IMR-90 (cell line): ENCODE results near the gene PFKL. TPM values are rescaled to one million over a fixed set of nuclear protein-coding genes. Genes with fewer than 3 reads are reported as not detected.

Experiments
- ATAC-seq: fragments of 200-7000 bp; cut with Tn5 transposase; 2 replicates; pipeline ENCODE4 v1.9.1; 2020; ENCODE audit warnings: low read depth, mild to moderate bottlenecking, moderate library complexity
- BruUV-seq: library from RNA; stranded (reverse); fragments of 400-500 nt; replicated peaks from 2 replicates; lab custom pipeline; 2021; lab: Mats Ljungman, UMichigan
- CTCF ChIA-PET: fragments of 300-600 bp; formaldehyde crosslinking; extraction: SDS; loops from one replicate; lab custom pipeline; 2021; ENCODE audit warnings: antibody characterized with exemption; lab: Yijun Ruan, JAX
- POLR2A ChIA-PET: fragments of 300-600 bp; sonication (Branson Sonifier 250); formaldehyde crosslinking; loops from one replicate; lab custom pipeline; 2022; ENCODE audit warnings: antibody characterized with exemption; ENCODE audit not compliant: unreplicated experiment; lab: Charles Lee
- DNase-seq: peaks from one replicate; pipeline ENCODE4 v3.0.0; 2013
- H2AFZ ChIP-seq: replicated peaks from 2 replicates; pipeline ENCODE3; 2013; ENCODE audit warnings: low read length, mild to moderate bottlenecking; ENCODE audit not compliant: poor library complexity
- H2AK5ac ChIP-seq: 2 replicates; pipeline ENCODE4 v1.6.1; 2013; ENCODE audit warnings: low read depth, low read length, inconsistent platforms
- H2AK9ac ChIP-seq: replicated peaks from 2 replicates; pipeline ENCODE3; 2013; ENCODE audit warnings: mild to moderate bottlenecking, low read depth, low read length, moderate library complexity; ENCODE audit not compliant: poor library complexity
- H2BK120ac ChIP-seq: 2 replicates; pipeline ENCODE4 v1.6.1; 2013; ENCODE audit warnings: low read depth, low read length, inconsistent platforms
- H2BK15ac ChIP-seq: 3 replicates; pipeline ENCODE4 v1.6.1; 2013; ENCODE audit warnings: low read depth, low read length, inconsistent platforms
- H2BK20ac ChIP-seq: 2 replicates; pipeline ENCODE4 v1.6.1; 2013; ENCODE audit warnings: low read depth, mild to moderate bottlenecking, inconsistent platforms, low read length, moderate library complexity
- H2BK5ac ChIP-seq: 2 replicates; pipeline ENCODE4 v1.6.1; 2013; ENCODE audit warnings: mild to moderate bottlenecking, low read depth, low read length, inconsistent platforms; ENCODE audit not compliant: poor library complexity, severe bottlenecking
- H3K14ac ChIP-seq: replicated peaks from 2 replicates; pipeline ENCODE4 v1.6.1; 2013; ENCODE audit warnings: low read depth, low read length, inconsistent platforms
- H3K18ac ChIP-seq: 2 replicates; pipeline ENCODE4 v1.6.1; 2013; ENCODE audit warnings: low read depth, low read length, control low read depth
- H3K23ac ChIP-seq: 2 replicates; pipeline ENCODE4 v1.6.1; 2013; ENCODE audit warnings: low read depth, low read length, inconsistent platforms
- H3K27ac ChIP-seq: 2 replicates; pipeline ENCODE4 v1.5.1; 2013; ENCODE audit warnings: mild to moderate bottlenecking, control low read depth, low read length; ENCODE audit not compliant: insufficient read depth
- H3K27me3 ChIP-seq: 2 replicates; pipeline ENCODE4 v1.6.1; 2013; ENCODE audit warnings: low read length; ENCODE audit not compliant: control insufficient read depth, insufficient read depth
- H3K36me3 ChIP-seq: 2 replicates; pipeline ENCODE4 v1.6.1; 2013; ENCODE audit warnings: low read length, mixed read lengths; ENCODE audit not compliant: control insufficient read depth, insufficient read depth
- H3K4ac ChIP-seq: 2 replicates; pipeline ENCODE4 v1.6.1; 2013; ENCODE audit warnings: low read depth, low read length, inconsistent platforms
- H3K4me1 ChIP-seq: 2 replicates; pipeline ENCODE4 v1.6.1; 2013; ENCODE audit warnings: low read length, mixed read lengths; ENCODE audit not compliant: control insufficient read depth, insufficient read depth
- H3K4me2 ChIP-seq: 2 replicates; pipeline ENCODE4 v1.6.1; 2013; ENCODE audit warnings: low read depth, mild to moderate bottlenecking, control low read depth, low read length, moderate library complexity
- H3K4me3 ChIP-seq: 2 replicates; pipeline ENCODE4 v1.5.1; 2013; ENCODE audit warnings: low read depth, mild to moderate bottlenecking, control low read depth, low read length, moderate library complexity; ENCODE audit not compliant: insufficient read depth
- H3K56ac ChIP-seq: 2 replicates; pipeline ENCODE4 v1.6.1; 2013; ENCODE audit warnings: low read length, inconsistent platforms; ENCODE audit not compliant: insufficient read depth; ENCODE audit errors: extremely low read depth
- H3K79me1 ChIP-seq, 2 experiments: 2 replicates each; pipeline ENCODE4 v1.6.1; 2013; ENCODE audit warnings: low read length in 2 of 2, inconsistent platforms in 1 of 2, low read depth in 1 of 2
- H3K9ac ChIP-seq: 2 replicates; pipeline ENCODE4 v1.6.1; 2013; ENCODE audit warnings: low read depth, low read length, control low read depth
- H3K9me1 ChIP-seq: 2 replicates; pipeline ENCODE4 v1.6.1; 2013; ENCODE audit warnings: low read length, inconsistent platforms; ENCODE audit not compliant: insufficient read depth
- H3K9me3 ChIP-seq: 2 replicates; pipeline ENCODE4 v1.6.1; 2013; ENCODE audit warnings: low read length; ENCODE audit not compliant: control insufficient read depth, insufficient read depth
- H4K20me1 ChIP-seq: 2 replicates; pipeline ENCODE4 v1.6.1; 2013; ENCODE audit warnings: low read length, inconsistent platforms; ENCODE audit not compliant: insufficient read depth
- H4K5ac ChIP-seq: 2 replicates; pipeline ENCODE4 v1.6.1; 2013; ENCODE audit warnings: mild to moderate bottlenecking, low read depth, low read length, control low read depth
- H4K8ac ChIP-seq, 2 experiments: 2 replicates each; pipeline ENCODE4 v1.6.1; 2013; ENCODE audit warnings: low read depth in 2 of 2, low read length in 2 of 2, control low read depth in 1 of 2, inconsistent platforms in 1 of 2
- H4K91ac ChIP-seq: 2 replicates; pipeline ENCODE4 v1.6.1; 2013; ENCODE audit warnings: low read depth, low read length, inconsistent platforms; ENCODE audit not compliant: insufficient read depth
- CEBPB ChIP-seq: IDR thresholded peaks from 2 replicates; pipeline ENCODE4 v1.6.1; 2012; ENCODE audit warnings: low read depth, low read length, improper control_type of control experiment
- CHD1 ChIP-seq: IDR thresholded peaks from 2 replicates; pipeline ENCODE4 v1.6.1; 2012; ENCODE audit warnings: low read depth, low read length, improper control_type of control experiment
- FOS ChIP-seq: fragments of 150-350 bp; IDR thresholded peaks from 2 replicates; pipeline ENCODE4 v1.6.1; 2016; ENCODE audit warnings: low read depth, low read length
- MAFK ChIP-seq: IDR thresholded peaks from 2 replicates; pipeline ENCODE4 v1.6.1; 2012; ENCODE audit warnings: low read depth, low read length, improper control_type of control experiment
- MXI1 ChIP-seq: IDR thresholded peaks from 2 replicates; pipeline ENCODE4 v1.6.1; 2012; ENCODE audit warnings: low read depth, mild to moderate bottlenecking, low read length, moderate library complexity, borderline replicate concordance
- POLR2A ChIP-seq: IDR thresholded peaks from 2 replicates; pipeline ENCODE4 v1.6.1; 2012; ENCODE audit warnings: mild to moderate bottlenecking, low read depth, low read length
- RAD21 ChIP-seq: IDR thresholded peaks from 2 replicates; pipeline ENCODE4 v1.6.1; 2012; ENCODE audit warnings: low read length, improper control_type of control experiment
- RCOR1 ChIP-seq: IDR thresholded peaks from 2 replicates; pipeline ENCODE4 v1.6.1; 2012; ENCODE audit warnings: mild to moderate bottlenecking, low read length, improper control_type of control experiment; ENCODE audit not compliant: insufficient replicate concordance
- RFX5 ChIP-seq: IDR thresholded peaks from 2 replicates; pipeline ENCODE4 v1.8.0; 2012; ENCODE audit warnings: low read depth, mild to moderate bottlenecking, low read length, moderate library complexity
- SMC3 ChIP-seq: fragments of 150-350 bp; IDR thresholded peaks from 2 replicates; pipeline ENCODE4 v1.6.1; 2016; ENCODE audit warnings: low read depth, mild to moderate bottlenecking, antibody characterized with exemption, low read length, moderate library complexity
- WGBS, 2 experiments: methylation state at CpG; one replicate each; pipeline versions ENCODE4 v1.1.5 to v1.1.7; 2013; ENCODE audit warnings: missing lambda C conversion rate in 2 of 2; ENCODE audit not compliant: insufficient read length in 1 of 2; ENCODE audit errors: extremely low coverage in 2 of 2; 5-methylcytosine and 5-hydroxymethylcytosine counted together
- dilution Hi-C: fragments of 300-500 bp; cut with HindIII; formaldehyde crosslinking; loops from one replicate; pipeline ENCODE4 v1.14.3; 2018; ENCODE audit warnings: low sequenced_read_pairs; ENCODE audit not compliant: unreplicated experiment
- in situ Hi-C: fragments of 300-500 bp; cut with MboI; formaldehyde crosslinking; loops from 3 replicates; pipeline ENCODE4 v1.14.3; 2019; ENCODE audit warnings: low sequenced_read_pairs, inconsistent platforms, mixed read lengths
- intact Hi-C: fragments of 100-400 bp; cut with micrococcal nuclease; formaldehyde crosslinking; loops from 2 replicates; pipeline ENCODE4 v1.10.0; 2022
- polyA plus RNA-seq, 3 experiments: library from polyadenylated mRNA; depleted of rRNA; stranded (reverse); fragments of >200 nt; gene quantifications; 2 replicates each; pipeline ENCODE4 v1.2.3, GENCODE V29; 2012; ENCODE audit warnings: low replicate concordance in 1 of 3
- total RNA-seq: library from RNA; depleted of rRNA; stranded (reverse); fragments of >200 nt; gene quantifications from 2 replicates; pipeline ENCODE4 v1.2.3, GENCODE V29; 2012
- TF ChIP-seq, protein P1 (sequence below): fragments of 150-350 bp; IDR thresholded peaks from 2 replicates; pipeline ENCODE4 v1.6.1; 2016; ENCODE audit warnings: low read depth, mild to moderate bottlenecking, low read length, moderate library complexity, borderline replicate concordance

The PFKL gene
- total and polyA plus RNA-seq, 2 of the 4 experiments (the other 2 are of a cell fraction), result 103 to 126 TPM

DNA sequence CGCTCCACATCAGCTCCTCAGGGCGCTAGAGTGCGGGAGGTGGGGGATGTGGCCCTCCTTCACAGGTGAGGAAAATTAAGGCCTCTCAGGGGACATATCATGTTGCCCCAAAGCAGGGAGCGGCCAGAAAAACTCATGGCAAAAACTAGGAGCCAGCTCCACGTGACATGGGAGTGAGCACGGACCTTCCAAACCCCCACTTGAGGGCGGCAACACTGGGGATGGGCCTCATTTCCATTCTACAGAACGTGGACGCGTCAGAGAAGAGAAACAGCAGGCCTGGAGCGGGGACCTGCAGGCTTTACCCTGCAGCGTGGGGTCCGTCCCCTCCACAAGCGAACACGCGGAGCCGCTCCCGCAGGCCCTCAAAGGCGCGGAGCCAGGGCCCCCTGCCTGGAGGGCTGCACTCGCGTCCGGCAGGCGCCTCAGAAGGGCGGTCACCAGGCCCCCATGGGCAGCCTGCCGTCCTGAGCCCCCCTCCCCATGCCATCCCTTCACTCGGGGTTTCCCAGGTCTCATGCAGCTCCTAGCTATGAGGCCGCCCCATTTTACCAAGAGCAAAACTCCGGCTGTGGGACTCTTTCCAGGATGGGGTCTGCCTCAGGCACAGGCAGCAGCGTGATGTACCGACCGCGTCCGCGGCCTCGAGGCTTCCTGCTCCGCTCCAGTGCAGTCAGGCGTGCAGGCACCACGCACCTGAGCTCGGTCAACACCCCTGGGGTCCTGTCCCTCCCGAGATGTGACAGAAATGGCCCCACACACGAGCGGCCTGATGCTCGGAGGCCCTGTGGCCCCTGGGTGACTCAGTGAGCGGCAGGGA is 33.9 kb downstream of the PFKL start:
- peak overlapping the region; percentile 50 for H2AK9ac ChIP-seq
- no peak overlapping the region for H3K4me2 ChIP-seq
- no peak overlapping the region for H3K9ac ChIP-seq
- H3K14ac ChIP-seq, result no peak overlapping the region
- H3K4me3 ChIP-seq, result no peak overlapping the region
- no peak overlapping the region for H3K27ac ChIP-seq
- H3K4ac ChIP-seq, result no peak overlapping the region
- no peak overlapping the region for H2AFZ ChIP-seq
- H4K5ac ChIP-seq, result no peak overlapping the region
- no peak for DNase-seq
- H3K23ac ChIP-seq, result no peak overlapping the region
- H2AK5ac ChIP-seq, result no peak overlapping the region
- peaks cover 4% of the 10 kb centered on the region for H3K4me1 ChIP-seq
- no peak overlapping the region for H3K18ac ChIP-seq
- ChIA-PET POLR2A (no interaction called here), CTCF (no interaction called here)
- in situ Hi-C loops (no loop called here), dilution Hi-C loops (no loop called here), intact Hi-C loops (loop anchor here (10.0 kb wide), 1 partner anchor 151 kb away; no protein-coding TSS in a partner anchor)
- peaks cover 10% of the 10 kb centered on the region; the same call in 1 of the 2 replicates for H3K36me3 ChIP-seq
- BruUV-seq, result no TSS peak
- H3K9me1 ChIP-seq, result peaks cover 4% of the 10 kb centered on the region; the same call in 1 of the 2 replicates
- H2BK120ac ChIP-seq, result no peak overlapping the region
- no peak overlapping the region for H4K8ac ChIP-seq
- H3K9me3 ChIP-seq, result no peaks in the 10 kb centered on the region
- no peak overlapping the region for H2BK5ac ChIP-seq
- H3K56ac ChIP-seq, result no peak overlapping the region
- H3K79me1 ChIP-seq, result peaks cover 0 to 8% of the 10 kb centered on the region in 2 experiments; a peak in 1 of 4 replicates
- no peak overlapping the region for H2BK15ac ChIP-seq
- no peak for TF ChIP-seq RCOR1
- TF ChIP-seq CHD1, result no peak
- TF ChIP-seq MXI1, result no peak
- TF ChIP-seq, protein P1, sequence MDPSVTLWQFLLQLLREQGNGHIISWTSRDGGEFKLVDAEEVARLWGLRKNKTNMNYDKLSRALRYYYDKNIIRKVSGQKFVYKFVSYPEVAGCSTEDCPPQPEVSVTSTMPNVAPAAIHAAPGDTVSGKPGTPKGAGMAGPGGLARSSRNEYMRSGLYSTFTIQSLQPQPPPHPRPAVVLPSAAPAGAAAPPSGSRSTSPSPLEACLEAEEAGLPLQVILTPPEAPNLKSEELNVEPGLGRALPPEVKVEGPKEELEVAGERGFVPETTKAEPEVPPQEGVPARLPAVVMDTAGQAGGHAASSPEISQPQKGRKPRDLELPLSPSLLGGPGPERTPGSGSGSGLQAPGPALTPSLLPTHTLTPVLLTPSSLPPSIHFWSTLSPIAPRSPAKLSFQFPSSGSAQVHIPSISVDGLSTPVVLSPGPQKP, result no peak
- no peak for TF ChIP-seq RFX5
- no peak for TF ChIP-seq SMC3
- TF ChIP-seq MAFK, result no peak
- TF ChIP-seq FOS, result no peak
- no peak for TF ChIP-seq RAD21
- TF ChIP-seq POLR2A, result no peak; the same call in 1 of the 2 replicates
- TF ChIP-seq CEBPB, result no peak
- H2BK20ac ChIP-seq, result no peak overlapping the region
- 66% methylated on average over 40 of the region's 45 CpGs; no CpG with 5 or more reads in 1 of the 2 experiments for WGBS, 2 experiments
- H4K20me1 ChIP-seq, result peaks cover 12% of the 10 kb centered on the region
- H3K27me3 ChIP-seq, result no peaks in the 10 kb centered on the region
- no peak overlapping the region for H4K91ac ChIP-seq
- ATAC-seq, result no peak
